HepG2 (cell line): Measurements from ENCODE around the gene FETUB. TPM values are rescaled to one million over a fixed set of nuclear protein-coding genes. Genes with fewer than 3 reads are reported as not detected.

Experiments used
- AHR ChIP-seq: IDR thresholded peaks from 2 replicates; pipeline ENCODE4 v1.6.1; 2018; ENCODE audit warnings: missing genetic modification reagents, missing compliant biosample characterization
- CBX2 ChIP-seq, 2 experiments: fragments of 200-600 bp in 1 of 2; sonication (generic); formaldehyde crosslinking in 1 of 2; IDR thresholded peaks; 2 replicates each; pipeline versions ENCODE4 v1.7.0 to v1.8.1; 2018 to 2022; ENCODE audit warnings: low read depth in 2 of 2, low read length in 1 of 2, mild to moderate bottlenecking in 1 of 2, missing genetic modification reagents in 1 of 2
- CENPT ChIP-seq: sonication (generic); formaldehyde crosslinking; IDR thresholded peaks from 2 replicates; pipeline ENCODE4 v1.8.0; 2022; ENCODE audit warnings: low read depth, mild to moderate bottlenecking, moderate library complexity, missing genetic modification reagents
- ELK4 ChIP-seq: sonication (generic); formaldehyde crosslinking; IDR thresholded peaks from 2 replicates; pipeline ENCODE4 v1.9.0; 2021; ENCODE audit warnings: missing genetic modification reagents, borderline replicate concordance
- FOXO4 ChIP-seq: sonication (generic); formaldehyde crosslinking; conservative IDR thresholded peaks from 2 replicates; pipeline ENCODE4 v1.8.1; 2023; ENCODE audit warnings: missing genetic modification reagents
- GLI4 ChIP-seq: sonication (generic); formaldehyde crosslinking; IDR thresholded peaks from 2 replicates; pipeline ENCODE4 v1.5.1; 2020; ENCODE audit warnings: missing genetic modification reagents, mild to moderate bottlenecking, moderate library complexity, borderline replicate concordance
- HNRNPL ChIP-seq: fragments of 200-400 bp; formaldehyde crosslinking; IDR thresholded peaks from 2 replicates; pipeline ENCODE4 v1.6.1; 2017; ENCODE audit warnings: mild to moderate bottlenecking, low read depth, low read length
- IRF9 ChIP-seq: sonication (generic); formaldehyde crosslinking; IDR thresholded peaks from 2 replicates; pipeline ENCODE4 v1.8.0; 2022; ENCODE audit warnings: missing genetic modification reagents, mild to moderate bottlenecking, borderline replicate concordance
- JDP2 ChIP-seq: sonication (generic); formaldehyde crosslinking; IDR thresholded peaks from 2 replicates; pipeline ENCODE4 v1.8.1; 2022; ENCODE audit warnings: missing genetic modification reagents, borderline replicate concordance
- MTA3 ChIP-seq: sonication (generic); formaldehyde crosslinking; IDR thresholded peaks from 2 replicates; pipeline ENCODE4 v1.4.0; 2020; ENCODE audit warnings: missing genetic modification reagents
- NR2F1 ChIP-seq, 2 experiments: fragments of 450-650 bp in 1 of 2; formaldehyde crosslinking in 1 of 2; IDR thresholded peaks; 2 replicates each; pipeline versions ENCODE4 v1.5.0 to v1.6.1; 2016 to 2020; ENCODE audit warnings: mild to moderate bottlenecking in 1 of 2, missing compliant biosample characterization in 1 of 2, missing genetic modification reagents in 1 of 2, moderate library complexity in 1 of 2
- RARG ChIP-seq: sonication (generic); formaldehyde crosslinking; IDR thresholded peaks from 2 replicates; pipeline ENCODE4 v1.4.0; 2020; ENCODE audit warnings: low read depth, mild to moderate bottlenecking, missing genetic modification reagents
- RBFOX2 ChIP-seq: fragments of 200-400 bp; formaldehyde crosslinking; IDR thresholded peaks from 2 replicates; pipeline ENCODE4 v1.6.1; 2017; ENCODE audit warnings: low read depth, mild to moderate bottlenecking, low read length
- RFX3 ChIP-seq: IDR thresholded peaks from 2 replicates; pipeline ENCODE4 v1.6.1; 2016; ENCODE audit warnings: missing biosample characterization, missing genetic modification reagents
- RNF219 ChIP-seq: sonication (generic); formaldehyde crosslinking; IDR thresholded peaks from 2 replicates; pipeline ENCODE4 v1.5.0; 2020; ENCODE audit warnings: mild to moderate bottlenecking, missing genetic modification reagents
- ZFX ChIP-seq: sonication (generic); formaldehyde crosslinking; IDR thresholded peaks from 2 replicates; pipeline ENCODE4 v1.4.0; 2020; ENCODE audit warnings: mild to moderate bottlenecking, low read depth, missing genetic modification reagents, moderate library complexity
- ZNF276 ChIP-seq: sonication (generic); formaldehyde crosslinking; IDR thresholded peaks from 2 replicates; pipeline ENCODE4 v1.4.0; 2020; ENCODE audit warnings: mild to moderate bottlenecking, low read depth, missing genetic modification reagents
- ZNF775 ChIP-seq: sonication (generic); formaldehyde crosslinking; IDR thresholded peaks from 2 replicates; pipeline ENCODE4 v1.4.0; 2020; ENCODE audit warnings: missing genetic modification reagents, mild to moderate bottlenecking, moderate library complexity, borderline replicate concordance
- ZNF883 ChIP-seq: sonication (generic); formaldehyde crosslinking; IDR thresholded peaks from 2 replicates; pipeline ENCODE4 v1.5.1; 2020; ENCODE audit warnings: mild to moderate bottlenecking, missing genetic modification reagents; ENCODE audit errors: not compliant biosample characterization
- polyA plus RNA-seq, 8 experiments: library from polyadenylated mRNA; depleted of rRNA in 3 of 8; stranded (reverse) in 7 of 8; unstranded in 1 of 8; fragments of >200 nt; fragmentation: Illumina TruSeq in 4 of 8; extraction: Trizol in 4 of 8; gene quantifications; 2 replicates each; pipeline versions ENCODE4 v1.2.1 to v1.2.3, GENCODE V29; 2011 to 2016; ENCODE audit warnings: low read depth in 4 of 8, missing spikeins in 1 of 8, mixed read lengths in 1 of 8; ENCODE audit not compliant: insufficient read depth in 1 of 8
- total RNA-seq, 5 experiments: library from RNA; depleted of rRNA; stranded (reverse); fragments of >200 nt; fragmentation: Illumina TruSeq; extraction: Trizol; gene quantifications; 2 replicates each; pipeline ENCODE4 v1.2.3, GENCODE V29; 2016; ENCODE audit warnings: low read depth in 1 of 5

FETUB gene
- total and polyA plus RNA-seq, 2 of the 13 experiments (the other 11 are each of a cell fraction or from before 2014, with no cell fraction given): 2.1 to 4.4 TPM

- TF ChIP-seq IRF9 (CRISPR knock-in tag): no peak
- 0 out of 2 replicates have a peak, but pooled peaks have one; percentile 69 for TF ChIP-seq FOXO4
- no peak for TF ChIP-seq ZNF276 (CRISPR knock-in tag)
- TF ChIP-seq RBFOX2: peak; percentile 86
- TF ChIP-seq ZNF775 (CRISPR knock-in tag): no peak
- TF ChIP-seq RNF219: peak; percentile 79; the same call in 1 of the 2 replicates
- no peak; the same call in 1 of the 2 replicates for TF ChIP-seq JDP2 (CRISPR knock-in tag)
- TF ChIP-seq CBX2 (IDR thresholded peaks at IDR 0.05; ENCODE audit: low read depth, low read length): no peak
- TF ChIP-seq CBX2 (CRISPR knock-in tag; IDR thresholded peaks at IDR 0.05; ENCODE audit: low read depth): no peak
- TF ChIP-seq ZNF883: no peak
- TF ChIP-seq ELK4 (CRISPR knock-in tag): no peak
- TF ChIP-seq NR2F1 (CRISPR knock-in tag; IDR thresholded peaks at IDR 0.05): peak; percentile 72 to 79; a peak in 3 of 4 replicates
- peak; percentile 75 for TF ChIP-seq ZFX (CRISPR knock-in tag)
- TF ChIP-seq CENPT (CRISPR knock-in tag): no peak
- no peak for TF ChIP-seq RFX3 (CRISPR knock-in tag)
- peak; percentile 97 for TF ChIP-seq HNRNPL
- TF ChIP-seq GLI4 (CRISPR knock-in tag): no peak
- TF ChIP-seq RARG (CRISPR knock-in tag): no peak
- no peak for TF ChIP-seq MTA3 (CRISPR knock-in tag)
- TF ChIP-seq AHR (CRISPR knock-in tag): no peak
These were observed 40.9 kb upstream of the FETUB start (continued) for GRCh38 chr3:186599142-186599784.
